Lower leg skin (tissue), 4 donors: ENCODE measurements around the gene SPTBN4. TPM values are rescaled to one million over a fixed set of nuclear protein-coding genes. Genes with fewer than 3 reads are reported as not detected.
A peak's percentile ranks its signal among the peaks of the same experiment; 100 is the strongest.
"Not testable (repeated sequence)": the region's sequence is repeated elsewhere in the genome, so short reads cannot be mapped to it uniquely, and the experiment has no call there.

Source experiments
- DNase-seq, 2 donors: peaks; one replicate each; pipeline ENCODE4 v3.0.0-alpha.2; 2019; ENCODE audit warnings: low spot score in 2 of 2
- H3K4me3 ChIP-seq: fragments of 200-600 bp; sonication (generic); 2 replicates; pipeline ENCODE4 v1.5.1; 2017; ENCODE audit warnings: mild to moderate bottlenecking, low read depth; ENCODE audit not compliant: poor library complexity, severe bottlenecking
- CTCF ChIP-seq, 3 donors: fragments of 450-650 bp; IDR thresholded peaks; one replicate each; pipeline ENCODE4 v1.5.1; 2016; ENCODE audit warnings: antibody characterized with exemption in 3 of 3, mild to moderate bottlenecking in 3 of 3, moderate library complexity in 2 of 3
- POLR2A ChIP-seq, 2 donors: fragments of 450-650 bp; IDR thresholded peaks; one replicate each; pipeline ENCODE4 v1.6.1; 2016 to 2017; ENCODE audit warnings: antibody characterized with exemption in 2 of 2, mild to moderate bottlenecking in 1 of 2, moderate library complexity in 1 of 2
- WGBS, 2 donors: methylation state at CpG; one replicate each; pipeline ENCODE4 v1.1.5; 2018; 5-methylcytosine and 5-hydroxymethylcytosine counted together
- intact Hi-C: fragments of 100-400 bp; cut with DNase I; formaldehyde crosslinking; loops from one replicate; pipeline ENCODE4 v1.15.0; 2023; ENCODE audit warnings: low total_unique reads
- total RNA-seq, 4 donors: library from RNA; depleted of rRNA; stranded (reverse); fragments of >200 nt; gene quantifications; one replicate each; pipeline ENCODE4 v1.1.0, GENCODE V29; 2016

SPTBN4 gene
- total RNA-seq, 4 donors from 2014 or later = 0.25 to 2.2 (median 1.6) TPM

GRCh38 chr19:40458597-40458974 lies 8.2 kb upstream of the SPTBN4 start:
- intact Hi-C loops = no loop called here
- no peak overlapping the region for H3K4me3 ChIP-seq
- no peak for DNase-seq
- TF ChIP-seq CTCF (IDR thresholded peaks at IDR 0.05) (no peak), POLR2A (IDR thresholded peaks at IDR 0.05) (no peak)
- 93 to 100% methylated on average over 3 of the region's 3 CpGs for WGBS, 2 donors

- TF ChIP-seq CTCF (IDR thresholded peaks at IDR 0.05) (no peak), POLR2A (IDR thresholded peaks at IDR 0.05) (no peak)
- H3K4me3 ChIP-seq = no peak overlapping the region
- intact Hi-C loops = loop anchor here (10.0 kb wide), 1 partner anchor 175 kb away; no protein-coding TSS in a partner anchor
- DNase-seq = no peak
- 90 to 92% methylated on average over 3 of the region's 3 CpGs for WGBS, 2 donors
These were observed 6.6 kb upstream of the SPTBN4 start for GRCh38 chr19:40460185-40460584.

- WGBS, 2 donors = 78 to 81% methylated on average over 7 of the region's 7 CpGs
- DNase-seq = peak in 1 of 2 donors; percentile 45
- intact Hi-C loops = loop anchor here (10.0 kb wide), 1 partner anchor 173 kb away; no protein-coding TSS in a partner anchor
- no peak overlapping the region for H3K4me3 ChIP-seq
- TF ChIP-seq CTCF (IDR thresholded peaks at IDR 0.05) (no peak), POLR2A (IDR thresholded peaks at IDR 0.05) (no peak)
These were observed 5.1 kb upstream of the SPTBN4 start for GRCh38 chr19:40461669-40462221.

- DNase-seq, H3K4me3 ChIP-seq: not testable (repeated sequence)
- 52 to 68% methylated on average over 12 of the region's 12 CpGs for WGBS, 2 donors
- intact Hi-C loops = loop anchor here (10.0 kb wide), 1 partner anchor 171 kb away; no protein-coding TSS in a partner anchor
These were observed 3.2 kb upstream of the SPTBN4 start for GRCh38 chr19:40463587-40464037.

GRCh38 chr19:40464059-40465024 lies 2.5 kb upstream of the SPTBN4 start:
- intact Hi-C loops = loop anchor here (10.0 kb wide), 1 partner anchor 170 kb away; no protein-coding TSS in a partner anchor
- DNase-seq = peak; percentile 86 to 97
- TF ChIP-seq POLR2A (IDR thresholded peaks at IDR 0.05) (no peak), CTCF (IDR thresholded peaks at IDR 0.05) (peak in 2 of 3 donors; percentile 35 to 51)
- no peak overlapping the region for H3K4me3 ChIP-seq
- WGBS, 2 donors = 15 to 20% methylated on average over 11 of the region's 11 CpGs

- DNase-seq = peak in 1 of 2 donors; percentile 53
- H3K4me3 ChIP-seq = peak overlapping the region; percentile 43
- intact Hi-C loops = loop anchor here (10.0 kb wide), 1 partner anchor 170 kb away; no protein-coding TSS in a partner anchor
- WGBS, 2 donors = 9 to 17% methylated on average over 7 to 10 of the region's 11 CpGs
- TF ChIP-seq POLR2A (IDR thresholded peaks at IDR 0.05) = no peak
- no peak for TF ChIP-seq CTCF (IDR thresholded peaks at IDR 0.05)
These were observed 1.7 kb upstream of the SPTBN4 start for GRCh38 chr19:40465025-40465556.
